Measurements from ENCODE around the gene JMJD6. TPM values are rescaled to one million over a fixed set of nuclear protein-coding genes. Genes with fewer than 3 reads are reported as not detected.
"Not testable (repeated sequence)": the region's sequence is repeated elsewhere in the genome, so short reads cannot be mapped to it uniquely, and the experiment has no call there.

Gene JMJD6
- total RNA-seq, 2 experiments from 2014 or later: 77.9 to 80.3 TPM

GRCh38 chr17:76742958-76743357 lies 16.6 kb upstream of the JMJD6 start:
- H3K27me3 Mint-ChIP-seq: no peaks in the 10 kb centered on the region
- no peaks in the 10 kb centered on the region for H3K9me3 Mint-ChIP-seq
- intact Hi-C loops (cut with micrococcal nuclease): no loop called here
- H3K27ac Mint-ChIP-seq: no peak overlapping the region
- no peak overlapping the region for H3K4me3 Mint-ChIP-seq
- ATAC-seq: no peak
- ChIA-PET CTCF (interaction anchor here (0.7 to 1.4 kb wide), 2 partner anchors 28 to 29 kb away, joined by 3 to 5 read pairs; no protein-coding TSS in a partner anchor), POLR2A (interaction anchor here (0.5 to 2.4 kb wide), 5 partner anchors 8 to 29 kb away, joined by 3 to 11 read pairs (median 5); no protein-coding TSS in a partner anchor)
- H3K4me1 Mint-ChIP-seq (ENCODE audit: low read depth): peaks cover 27% of the 10 kb centered on the region
- peaks cover 23% of the 10 kb centered on the region for H3K36me3 Mint-ChIP-seq (ENCODE audit: low read depth)
- TF ChIP-seq CTCF (IDR thresholded peaks at IDR 0.05): no peak
- DNase-seq: no peak

GRCh38 chr17:76740329-76741118 lies 14.1 kb upstream of the JMJD6 start:
- ChIA-PET POLR2A (interaction anchor here (4.4 kb wide), 1 partner anchor 13 kb away, joined by 38 read pairs; no protein-coding TSS in a partner anchor), CTCF (interaction anchor here (1.4 to 3.1 kb wide), 2 partner anchors 13 to 26 kb away, joined by 3 to 13 read pairs; no protein-coding TSS in a partner anchor)
- no peak overlapping the region for H3K27ac Mint-ChIP-seq
- no peaks in the 10 kb centered on the region for H3K9me3 Mint-ChIP-seq
- no peak overlapping the region for H3K4me3 Mint-ChIP-seq
- no peak for DNase-seq
- peaks cover 23% of the 10 kb centered on the region for H3K4me1 Mint-ChIP-seq (ENCODE audit: low read depth)
- ATAC-seq: no peak
- H3K27me3 Mint-ChIP-seq: no peaks in the 10 kb centered on the region
- no peak for TF ChIP-seq CTCF (IDR thresholded peaks at IDR 0.05)
- H3K36me3 Mint-ChIP-seq (ENCODE audit: low read depth): peaks cover 25% of the 10 kb centered on the region
- intact Hi-C loops (cut with micrococcal nuclease): no loop called here

- DNase-seq; H3K9me3 Mint-ChIP-seq; H3K27ac Mint-ChIP-seq; H3K4me3 Mint-ChIP-seq; intact Hi-C loops (cut with micrococcal nuclease); ATAC-seq; H3K27me3 Mint-ChIP-seq: not testable (repeated sequence)
- CTCF ChIA-PET: interaction anchor here (1.0 to 3.1 kb wide), 3 partner anchors 12 to 115 kb away, joined by 3 to 13 read pairs (median 4); no protein-coding TSS in a partner anchor
- POLR2A ChIA-PET: interaction anchor here (0.9 to 8.6 kb wide), 4 partner anchors 13 to 181 kb away, joined by 3 to 184 read pairs (median 22); partner anchors contain the start of genes JMJD6 and METTL23
- Mint-ChIP-seq H3K36me3 (ENCODE audit: low read depth) (peaks cover 30% of the 10 kb centered on the region), H3K4me1 (ENCODE audit: low read depth) (peaks cover 20% of the 10 kb centered on the region)
Measured at GRCh38 chr17:76739568-76740115, 13.2 kb upstream of the JMJD6 start.

GRCh38 chr17:76738468-76738850 lies 12.1 kb upstream of the JMJD6 start:
- POLR2A ChIA-PET: interaction anchor here (0.9 to 8.8 kb wide), 10 partner anchors 8 to 180 kb away, joined by 3 to 184 read pairs (median 5); partner anchors contain the start of genes JMJD6, METTL23 and MXRA7
- no peaks in the 10 kb centered on the region for H3K27me3 Mint-ChIP-seq
- ATAC-seq: no peak
- H3K4me3 Mint-ChIP-seq: peak overlapping the region; percentile 86
- intact Hi-C loops (cut with micrococcal nuclease): no loop called here
- CTCF ChIA-PET: interaction anchor here (3.1 kb wide), 1 partner anchor 24 kb away, joined by 13 read pairs; no protein-coding TSS in a partner anchor
- peaks cover 29% of the 10 kb centered on the region for H3K4me1 Mint-ChIP-seq (ENCODE audit: low read depth)
- no peak for TF ChIP-seq CTCF (IDR thresholded peaks at IDR 0.05)
- H3K27ac Mint-ChIP-seq: peak overlapping the region; percentile 99
- H3K9me3 Mint-ChIP-seq: no peaks in the 10 kb centered on the region
- H3K36me3 Mint-ChIP-seq (ENCODE audit: low read depth): peaks cover 42% of the 10 kb centered on the region
- no peak for DNase-seq

- Mint-ChIP-seq H3K4me3 (peak within 1 kb of the TSS; percentile 86), H3K9me3 (no peaks in the 10 kb centered on the region), H3K36me3 (ENCODE audit: low read depth) (peaks cover 48% of the 10 kb centered on the region), H3K4me1 (ENCODE audit: low read depth) (peaks cover 33% of the 10 kb centered on the region), H3K27me3 (no peaks in the 10 kb centered on the region), H3K27ac (peak within 1 kb of the TSS; percentile 99)
- ChIA-PET POLR2A (interaction anchor here (0.5 to 8.8 kb wide), 12 partner anchors 8 to 470 kb away, joined by 3 to 184 read pairs (median 5); partner anchors contain the start of genes JMJD6, METTL23 and MXRA7), CTCF (interaction anchor here (3.1 kb wide), 1 partner anchor 23 kb away, joined by 13 read pairs; no protein-coding TSS in a partner anchor)
- ATAC-seq (peak; percentile 60), DNase-seq (peak; percentile 93)
- no peak for TF ChIP-seq CTCF (IDR thresholded peaks at IDR 0.05)
- intact Hi-C loops (cut with micrococcal nuclease): no loop called here
Measured at GRCh38 chr17:76737676-76738467, 11.5 kb upstream of the JMJD6 start, which contains the start of gene MFSD11. Gene MFSD11, plus strand, starts transcription at chr17:76738119. Its CDS starts 234 bp downstream, at chr17:76738353.
